ENCODE data around the gene SCUBE2.

The SCUBE2 gene

GRCh38 chr11:9028581-9028980, 62.8 kb downstream of the SCUBE2 start:
- no peak overlapping the region for H3K4me3 ChIP-seq (ENCODE audit: insufficient read depth, low read length, poor library complexity, severe bottlenecking)
- no peaks in the 10 kb centered on the region for H3K79me2 ChIP-seq (ENCODE audit: insufficient read depth, low read length)
- no peaks in the 10 kb centered on the region for H4K20me1 ChIP-seq (ENCODE audit: low read depth, low read length)
- H3K4me2 ChIP-seq (ENCODE audit: low read depth, low read length, poor library complexity, severe bottlenecking), result no peak overlapping the region
- no peaks in the 10 kb centered on the region for H3K36me3 ChIP-seq (ENCODE audit: low read length)
- H3K27me3 ChIP-seq (ENCODE audit: low read length), result no peaks in the 10 kb centered on the region
- H3K9me2 ChIP-seq (replicated peaks; ENCODE audit: insufficient read depth, low read length), result no peaks in the 10 kb centered on the region
- no peaks in the 10 kb centered on the region for H3F3A ChIP-seq (ENCODE audit: insufficient read depth)
- H3K27ac ChIP-seq (ENCODE audit: low read depth, low read length), result no peak overlapping the region
- no peak for TF ChIP-seq EZH2phosphoT487 (conservative IDR thresholded peaks at IDR 0.05; ENCODE audit: low read length)
- no peak for TF ChIP-seq CTCF (IDR thresholded peaks at IDR 0.05; ENCODE audit: insufficient read depth, low read length, poor library complexity, severe bottlenecking)
- H3K9ac ChIP-seq (ENCODE audit: low read length), result no peak overlapping the region
- H2AFZ ChIP-seq (ENCODE audit: low read depth, low read length, severe bottlenecking), result no peak overlapping the region
- no peaks in the 10 kb centered on the region for H3K9me3 ChIP-seq (ENCODE audit: insufficient read depth, low read length)

DNA sequence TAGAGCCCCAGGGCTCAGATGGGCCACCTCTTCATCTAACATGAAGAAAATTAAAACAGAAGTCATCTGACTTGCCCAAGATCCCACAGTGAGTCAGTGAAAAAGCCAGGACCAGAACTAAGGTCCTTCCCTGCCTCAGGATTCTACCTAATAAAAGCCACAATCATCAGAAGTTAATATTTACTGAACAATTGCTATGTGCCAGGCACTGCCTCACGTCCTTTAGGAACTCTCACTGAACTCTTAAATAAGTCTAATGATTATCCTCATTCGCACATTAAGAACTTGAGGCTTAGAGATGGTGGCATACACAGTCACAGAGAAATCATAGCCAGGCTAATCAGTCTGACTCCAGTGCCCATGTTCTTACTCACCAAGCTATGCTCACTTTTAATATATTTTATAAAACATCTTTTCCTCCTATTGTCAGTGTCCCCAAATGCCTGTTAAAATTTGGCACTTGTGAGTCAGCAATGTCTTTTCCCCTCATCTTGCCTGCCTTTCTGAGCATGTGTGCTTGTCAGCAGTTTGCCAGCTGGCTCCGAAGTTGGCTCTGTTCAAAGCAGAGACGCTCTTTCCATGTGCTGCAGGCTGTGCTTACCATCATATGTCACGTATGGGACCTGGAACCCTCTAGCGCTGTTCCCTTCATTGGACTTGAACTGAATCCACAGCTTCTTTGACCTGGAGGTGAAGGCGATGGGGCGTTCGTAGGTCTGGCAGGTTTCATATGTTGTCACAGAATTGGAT, 66.1 kb downstream of the SCUBE2 start:
- H3F3A ChIP-seq (ENCODE audit: insufficient read depth), result no peaks in the 10 kb centered on the region
- TF ChIP-seq EZH2phosphoT487 (conservative IDR thresholded peaks at IDR 0.05; ENCODE audit: low read length) (no peak), CTCF (IDR thresholded peaks at IDR 0.05; ENCODE audit: insufficient read depth, low read length, poor library complexity, severe bottlenecking) (no peak)
- no peaks in the 10 kb centered on the region for H3K79me2 ChIP-seq (ENCODE audit: insufficient read depth, low read length)
- no peak overlapping the region for H3K4me2 ChIP-seq (ENCODE audit: low read depth, low read length, poor library complexity, severe bottlenecking)
- H2AFZ ChIP-seq (ENCODE audit: low read depth, low read length, severe bottlenecking), result no peak overlapping the region
- no peaks in the 10 kb centered on the region for H3K9me2 ChIP-seq (replicated peaks; ENCODE audit: insufficient read depth, low read length)
- H3K36me3 ChIP-seq (ENCODE audit: low read length), result no peaks in the 10 kb centered on the region
- H4K20me1 ChIP-seq (ENCODE audit: low read depth, low read length), result no peaks in the 10 kb centered on the region
- no peak overlapping the region for H3K27ac ChIP-seq (ENCODE audit: low read depth, low read length)
- no peaks in the 10 kb centered on the region for H3K27me3 ChIP-seq (ENCODE audit: low read length)
- no peaks in the 10 kb centered on the region for H3K9me3 ChIP-seq (ENCODE audit: insufficient read depth, low read length)
- H3K9ac ChIP-seq (ENCODE audit: low read length), result no peak overlapping the region
- H3K4me3 ChIP-seq (ENCODE audit: insufficient read depth, low read length, poor library complexity, severe bottlenecking), result no peak overlapping the region

- Histone ChIP-seq H3K27me3 (ENCODE audit: low read length) (no peaks in the 10 kb centered on the region), H3K79me2 (ENCODE audit: insufficient read depth, low read length) (no peaks in the 10 kb centered on the region), H3K9me2 (replicated peaks; ENCODE audit: insufficient read depth, low read length) (no peaks in the 10 kb centered on the region), H3K9ac (ENCODE audit: low read length) (no peak overlapping the region), H3K27ac (ENCODE audit: low read depth, low read length) (no peak overlapping the region), H3F3A (ENCODE audit: insufficient read depth) (no peaks in the 10 kb centered on the region), H3K4me3 (ENCODE audit: insufficient read depth, low read length, poor library complexity, severe bottlenecking) (no peak overlapping the region), H3K36me3 (ENCODE audit: low read length) (no peaks in the 10 kb centered on the region), H3K9me3 (ENCODE audit: insufficient read depth, low read length) (no peaks in the 10 kb centered on the region), H2AFZ (ENCODE audit: low read depth, low read length, severe bottlenecking) (no peak overlapping the region), H4K20me1 (ENCODE audit: low read depth, low read length) (no peaks in the 10 kb centered on the region), H3K4me2 (ENCODE audit: low read depth, low read length, poor library complexity, severe bottlenecking) (no peak overlapping the region)
- no peak for TF ChIP-seq EZH2phosphoT487 (conservative IDR thresholded peaks at IDR 0.05; ENCODE audit: low read length)
- no peak for TF ChIP-seq CTCF (IDR thresholded peaks at IDR 0.05; ENCODE audit: insufficient read depth, low read length, poor library complexity, severe bottlenecking)
These were observed 68.3 kb downstream of the SCUBE2 start for GRCh38 chr11:9022961-9023680.
